Activated CD8-positive, alpha-beta memory T cell treated with anti-CD3 and anti-CD28 coated beads, Interleukin-2, amount 50 U/mL, for 4 hours (primary cell): ENCODE data around the gene ID4.
A peak's percentile ranks its signal among the peaks of the same experiment; 100 is the strongest.

Experiments used
- DNase-seq: peaks from one replicate; pipeline ENCODE4 v3.0.0-alpha.2; 2020

The ID4 gene

GRCh38 chr6:19836799-19837510 is at the start of gene ID4:
TSS of gene ID4 (plus strand) at chr6:19837370. CDS start at chr6:19837755, 385 bp downstream.
- no peak for DNase-seq

GRCh38 chr6:19788686-19789085 is 48.5 kb upstream of the ID4 start:
- no peak for DNase-seq

- no peak for DNase-seq
Observed at GRCh38 chr6:19789100-19789803, 47.9 kb upstream of the ID4 start.

- DNase-seq, result no peak
Observed at GRCh38 chr6:19791267-19791666, 45.9 kb upstream of the ID4 start.

- DNase-seq, result no peak
Observed at GRCh38 chr6:19795211-19795610, 42.0 kb upstream of the ID4 start.

- DNase-seq, result no peak
Observed at GRCh38 chr6:19796452-19796851, 40.7 kb upstream of the ID4 start.

- DNase-seq, result no peak
Observed at GRCh38 chr6:19798362-19798761, 38.8 kb upstream of the ID4 start.

- DNase-seq, result no peak
Observed at GRCh38 chr6:19802656-19803055, 34.5 kb upstream of the ID4 start.

- DNase-seq, result no peak
Observed at GRCh38 chr6:19803331-19804204, 33.6 kb upstream of the ID4 start.

GRCh38 chr6:19804205-19805128 is 32.7 kb upstream of the ID4 start:
- DNase-seq, result peak; percentile 17

GRCh38 chr6:19805129-19805481 is 32.1 kb upstream of the ID4 start:
- no peak for DNase-seq

GRCh38 chr6:19806971-19807396 is 30.2 kb upstream of the ID4 start:
- no peak for DNase-seq

GRCh38 chr6:19811397-19812079 is 25.6 kb upstream of the ID4 start:
- DNase-seq, result no peak

GRCh38 chr6:19812512-19813119 is 24.6 kb upstream of the ID4 start:
- DNase-seq, result no peak

GRCh38 chr6:19818805-19819204 is 18.4 kb upstream of the ID4 start:
- DNase-seq, result no peak

GRCh38 chr6:19824058-19824807 is 12.9 kb upstream of the ID4 start:
- no peak for DNase-seq

- DNase-seq, result no peak
Observed at GRCh38 chr6:19827247-19827646, 9.9 kb upstream of the ID4 start.

GRCh38 chr6:19827903-19828302 is 9.3 kb upstream of the ID4 start:
- DNase-seq, result no peak

- no peak for DNase-seq
Observed at GRCh38 chr6:19830171-19830570, 7.0 kb upstream of the ID4 start.

- DNase-seq, result no peak
Observed at GRCh38 chr6:19831358-19831757, 5.8 kb upstream of the ID4 start.

GRCh38 chr6:19833947-19834346 is 3.2 kb upstream of the ID4 start:
- no peak for DNase-seq
